Measurements from ENCODE around the gene TMEM95.

TMEM95 gene

DNA sequence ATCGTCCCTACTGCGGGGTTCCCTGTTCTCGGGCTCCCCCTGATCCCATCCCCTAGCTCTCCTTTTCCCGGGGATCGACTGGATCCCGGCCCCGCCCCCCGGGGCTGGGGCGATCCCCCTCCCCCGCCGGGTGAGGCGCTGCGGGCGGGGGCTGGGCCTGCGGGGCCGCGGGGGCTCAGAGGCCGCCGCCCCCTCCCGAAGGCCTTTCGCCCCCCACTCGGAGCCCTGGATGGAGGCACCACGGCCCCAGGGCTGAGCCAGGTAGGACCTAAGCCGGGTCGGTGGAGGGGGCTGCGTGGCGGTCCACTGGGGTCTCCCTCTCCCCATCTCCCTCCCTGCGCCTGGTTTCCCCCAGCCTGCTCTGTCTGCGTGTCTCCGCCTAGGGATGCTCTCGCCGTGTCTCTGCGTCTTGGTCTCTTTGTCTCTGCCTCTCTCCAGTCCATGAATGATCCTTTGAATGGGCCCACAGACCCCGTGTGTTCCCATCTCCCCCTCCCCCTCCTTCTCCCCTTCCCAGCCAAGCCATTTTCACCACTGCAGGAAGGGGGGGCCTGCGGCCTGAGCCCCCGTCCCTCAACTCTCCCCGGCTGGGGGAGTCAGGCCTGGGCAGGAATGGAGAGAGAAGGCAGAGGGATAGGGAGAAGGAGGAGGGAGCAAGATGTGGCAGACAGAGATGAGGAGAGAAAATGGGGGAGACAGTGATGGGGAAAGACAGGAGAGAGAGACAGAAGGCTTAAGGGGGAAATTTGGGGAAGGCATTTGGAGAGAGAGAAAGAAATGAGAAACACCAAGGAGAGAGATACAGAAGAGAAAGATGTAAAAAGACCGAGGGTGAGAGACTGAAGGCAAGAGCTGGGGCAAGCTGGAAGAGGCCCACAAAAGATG is 50.6 kb downstream of the TMEM95 start:
- no peak for DNase-seq

DNA sequence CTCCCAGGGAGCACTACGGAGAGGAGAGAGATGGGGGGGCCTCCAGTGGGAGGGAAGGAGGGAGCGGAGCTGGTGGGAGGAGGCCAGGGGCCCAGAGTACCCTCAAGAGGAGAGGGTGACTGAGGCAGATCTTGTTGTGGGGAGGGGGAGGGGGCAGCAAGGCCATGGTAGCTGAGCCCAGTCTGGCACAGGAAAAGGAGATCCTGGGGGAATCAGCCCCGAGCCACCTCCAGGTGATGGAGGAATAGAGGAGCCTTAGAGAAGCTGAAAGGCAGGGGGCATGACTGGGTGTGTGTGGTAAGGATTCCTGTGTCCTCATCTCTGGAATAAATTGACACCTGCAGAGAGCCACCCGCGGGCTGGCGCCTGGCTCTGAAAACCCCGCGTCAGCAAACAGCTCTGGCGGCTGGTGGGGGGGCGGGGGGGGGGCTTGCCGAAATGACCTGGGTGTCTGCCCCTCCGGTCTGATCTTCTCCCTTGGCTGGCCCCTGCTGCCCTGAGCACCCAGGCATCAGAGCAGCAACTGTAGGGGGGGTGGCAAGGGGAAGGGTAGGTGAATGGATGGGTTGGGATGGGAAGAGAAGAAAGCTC is 51.4 kb downstream of the TMEM95 start:
- DNase-seq, result no peak

Measured in AML-193 (cell line).